WI38 (cell line): ENCODE measurements around the gene SMYD3.
"Not testable (repeated sequence)": the region's sequence is repeated elsewhere in the genome, so short reads cannot be mapped to it uniquely, and the experiment has no call there.

Source experiments
- H3K4me3 ChIP-seq: 2 replicates; pipeline ENCODE4 v1.5.1; 2011; ENCODE audit warnings: low read depth, mild to moderate bottlenecking, control low read depth, low read length
- CTCF ChIP-seq: IDR thresholded peaks from 2 replicates; pipeline ENCODE4 v1.5.1; 2012; ENCODE audit warnings: low read depth, mild to moderate bottlenecking, control low read depth, low read length

SMYD3 gene

GRCh38 chr1:245822996-245823395, 684.1 kb downstream of the SMYD3 start:
- no peak for TF ChIP-seq CTCF
- peak overlapping the region; percentile 37 for H3K4me3 ChIP-seq

- not testable (repeated sequence) for H3K4me3 ChIP-seq
Measured at GRCh38 chr1:245818363-245818762, 688.7 kb downstream of the SMYD3 start.

GRCh38 chr1:245816496-245816895, 690.6 kb downstream of the SMYD3 start:
- H3K4me3 ChIP-seq = not testable (repeated sequence)

GRCh38 chr1:245814651-245815050, 692.4 kb downstream of the SMYD3 start:
- no peak for TF ChIP-seq CTCF
- H3K4me3 ChIP-seq = no peak overlapping the region

GRCh38 chr1:245812278-245812677, 694.8 kb downstream of the SMYD3 start:
- TF ChIP-seq CTCF = no peak
- H3K4me3 ChIP-seq = no peak overlapping the region

- no peak overlapping the region for H3K4me3 ChIP-seq
Measured at GRCh38 chr1:245810789-245811337, 696.2 kb downstream of the SMYD3 start.

GRCh38 chr1:245810181-245810769, 696.8 kb downstream of the SMYD3 start:
- TF ChIP-seq CTCF = no peak
- H3K4me3 ChIP-seq = no peak overlapping the region

More at GRCh38 chr1:245810789-245811337, 696.2 kb downstream of the SMYD3 start:
- no peak for TF ChIP-seq CTCF

- no peak for TF ChIP-seq CTCF
Measured at GRCh38 chr1:245809361-245809760, 697.7 kb downstream of the SMYD3 start.

More at GRCh38 chr1:245809361-245809760, 697.7 kb downstream of the SMYD3 start:
- H3K4me3 ChIP-seq = no peak overlapping the region
